Measurements from ENCODE around the gene SMPD4.
"Not testable (repeated sequence)": the region's sequence is repeated elsewhere in the genome, so short reads cannot be mapped to it uniquely, and the experiment has no call there.

Gene SMPD4

DNA sequence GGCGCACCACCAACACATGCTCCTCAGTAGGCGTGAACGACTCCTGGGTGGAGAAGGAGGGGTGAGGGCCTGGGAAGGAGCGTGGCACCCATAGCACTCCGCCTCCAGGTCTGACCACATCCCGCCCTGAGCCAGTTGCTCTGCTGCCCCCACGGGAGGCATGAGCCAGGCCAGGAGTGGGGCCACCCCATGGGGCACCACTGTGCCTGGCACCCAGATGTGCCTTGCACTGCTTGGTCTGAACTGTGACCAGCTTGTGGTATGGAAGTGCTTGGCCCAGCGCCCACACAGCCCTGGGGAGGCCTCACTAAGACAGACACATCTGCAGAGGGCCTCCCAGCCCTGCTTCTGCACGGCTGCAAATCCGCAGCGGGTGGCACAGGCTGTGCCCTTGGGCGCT, 24.0 kb downstream of the SMPD4 start:
- not testable (repeated sequence) for DNase-seq

DNA sequence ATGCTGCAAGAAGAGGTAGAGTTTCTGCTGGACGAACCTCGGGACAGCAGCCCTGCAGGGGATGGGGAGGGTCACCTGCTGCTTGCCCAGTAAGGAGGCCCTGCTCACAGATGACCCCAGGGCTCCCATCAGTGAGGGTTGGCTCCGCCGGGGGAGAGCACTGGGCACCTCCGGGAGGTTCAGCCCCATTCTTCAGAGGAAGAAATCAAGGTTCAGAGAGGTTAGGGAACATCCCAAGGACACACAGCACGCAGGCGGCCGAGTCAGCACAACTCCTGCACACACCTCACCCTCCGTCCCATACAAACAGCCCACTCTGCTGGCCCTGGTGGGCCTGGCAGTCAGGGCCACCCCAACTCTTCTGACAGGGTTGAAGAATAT, 24.8 kb downstream of the SMPD4 start:
- no peak for DNase-seq

GRCh38 chr2:130155956-130156623, 25.3 kb downstream of the SMPD4 start:
- DNase-seq = not testable (repeated sequence)

DNA sequence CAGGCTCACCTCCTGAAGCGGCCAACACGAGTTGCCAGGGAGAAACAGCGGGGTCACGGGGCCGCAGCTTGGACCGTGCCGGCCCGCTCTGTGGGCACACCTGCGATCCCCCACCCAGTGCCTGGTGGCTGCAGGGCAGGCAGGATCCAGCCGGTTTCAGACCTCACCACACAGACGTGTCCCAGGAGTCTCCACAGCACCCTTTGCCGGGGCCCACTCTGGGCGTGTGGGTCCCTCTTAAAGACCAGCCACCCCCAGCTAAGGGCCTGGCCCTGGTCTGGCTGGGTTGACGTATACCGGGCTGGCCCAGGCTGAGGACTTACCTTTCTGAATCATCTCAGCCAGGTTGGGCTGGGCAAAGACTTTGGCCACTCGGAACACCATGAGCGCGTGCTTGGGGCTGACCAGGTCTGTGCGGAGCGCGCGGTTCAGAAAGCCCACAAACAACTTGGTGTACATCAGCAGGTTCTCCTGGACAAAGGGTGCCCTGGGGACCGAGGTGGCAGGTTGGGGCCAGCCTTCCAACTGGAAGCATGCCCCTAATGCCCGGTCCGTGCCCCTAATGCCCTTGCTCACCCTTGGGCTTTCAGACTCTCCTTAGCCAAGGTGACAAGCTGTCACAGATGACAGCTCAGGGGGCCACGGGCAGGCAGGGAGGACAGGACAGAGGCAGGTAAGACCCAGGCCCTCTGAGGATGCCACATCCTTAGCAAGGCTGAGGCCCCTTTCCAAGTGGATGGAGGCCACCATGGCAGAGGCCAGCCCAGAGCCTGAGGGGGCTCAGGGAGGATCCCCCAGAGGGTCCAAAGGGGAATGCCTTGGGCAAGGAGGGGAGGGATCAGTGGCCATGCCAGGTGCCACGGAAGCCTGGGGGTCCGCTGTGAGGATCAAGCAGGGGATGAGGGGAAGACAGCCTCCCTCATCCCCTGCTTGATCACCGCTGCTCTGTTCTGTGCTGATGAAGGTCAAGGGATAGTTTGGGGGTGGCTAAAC, 26.3 kb downstream of the SMPD4 start:
- DNase-seq = no peak

DNA sequence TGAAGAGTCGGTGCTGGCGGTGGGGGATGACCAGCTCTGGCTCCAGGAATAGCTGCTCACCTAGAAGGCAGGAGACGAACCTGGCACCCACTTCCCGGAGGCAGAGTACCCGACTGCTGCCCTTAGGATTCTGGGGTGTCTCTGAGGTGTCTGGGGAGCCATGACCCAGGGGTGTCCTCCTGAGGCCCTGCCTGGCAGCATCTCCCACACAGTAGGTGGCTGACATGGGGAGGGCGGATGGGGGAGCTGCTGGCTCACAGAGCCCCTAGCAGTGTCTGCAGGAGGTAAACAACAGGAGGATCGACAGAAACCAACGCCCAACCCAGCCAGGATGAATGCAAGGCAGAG, 27.0 kb downstream of the SMPD4 start:
- DNase-seq = not testable (repeated sequence)

DNA sequence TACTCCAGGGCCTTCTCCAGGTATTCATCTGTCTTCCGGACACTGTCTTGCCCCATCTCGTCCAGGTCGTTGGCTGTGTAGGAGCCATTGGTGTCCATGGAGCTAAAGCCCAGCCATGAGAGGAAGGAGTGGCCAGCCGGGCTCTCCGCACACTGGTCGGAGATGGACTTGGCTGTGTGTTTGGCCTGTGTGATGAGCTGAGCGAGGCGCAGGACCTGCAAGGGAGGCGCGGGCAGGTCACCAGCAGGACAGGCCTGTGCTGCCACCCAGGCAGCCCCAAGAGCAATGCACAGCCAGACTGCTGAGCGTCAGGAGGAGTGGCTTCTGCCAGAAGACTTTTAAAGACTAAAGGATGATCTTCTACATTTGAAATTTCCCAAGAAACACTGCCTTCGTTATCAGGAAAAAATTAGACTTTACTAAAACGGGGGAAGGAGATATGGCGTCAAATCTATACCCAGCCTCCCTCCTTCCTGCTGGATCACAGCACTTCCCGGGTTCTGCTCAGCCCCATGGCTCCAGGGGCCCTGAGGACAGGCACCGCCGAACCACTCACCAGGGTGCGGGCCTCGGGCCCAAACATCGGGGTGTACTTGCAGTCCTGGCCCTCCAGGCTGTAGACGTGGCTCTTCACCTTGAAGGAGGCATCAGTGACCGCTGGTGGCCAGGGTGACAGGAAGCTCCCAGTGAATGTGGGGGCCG, 27.5 kb downstream of the SMPD4 start:
- DNase-seq = not testable (repeated sequence)

DNA sequence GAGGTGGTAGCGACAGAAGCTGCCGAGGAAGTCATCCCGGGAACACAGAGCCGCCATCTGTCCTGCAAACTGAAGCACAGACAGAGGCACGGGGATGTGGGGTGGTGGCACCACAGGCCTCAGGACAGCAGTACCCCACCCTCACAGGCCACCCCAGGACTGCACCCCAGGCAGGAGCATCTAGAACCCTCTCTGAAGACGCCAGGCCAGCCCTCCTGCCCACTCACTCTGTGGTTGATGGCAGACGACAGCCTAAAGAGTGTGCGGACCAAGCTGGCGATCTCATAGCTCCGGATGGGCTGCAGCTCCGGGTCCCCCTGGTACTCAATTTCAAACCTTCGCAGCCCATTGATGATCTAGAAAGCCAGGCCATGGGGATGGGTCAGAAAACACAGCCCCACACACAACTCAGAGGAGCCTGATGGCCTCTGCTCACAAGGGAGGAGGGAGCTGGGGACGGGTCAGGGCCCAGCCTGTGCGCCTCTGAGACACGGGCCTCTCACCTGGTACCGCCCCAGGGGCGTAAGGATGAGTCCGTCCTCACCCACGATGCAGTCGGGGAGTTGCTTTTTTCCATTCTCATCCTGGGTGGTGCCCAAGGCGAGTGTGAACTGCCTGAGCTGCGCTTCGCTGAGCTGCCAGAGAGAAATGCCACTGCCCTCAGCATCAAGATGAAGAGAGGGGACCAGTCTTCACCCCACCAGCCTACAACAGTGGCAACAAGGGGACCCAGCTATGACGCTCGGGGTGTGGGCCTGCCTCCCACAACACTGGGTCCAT, 28.4 kb downstream of the SMPD4 start:
- DNase-seq = no peak

- DNase-seq = not testable (repeated sequence)
Observed at GRCh38 chr2:130152136-130152815, 29.1 kb downstream of the SMPD4 start.

GRCh38 chr2:130151145-130151512, 30.3 kb downstream of the SMPD4 start:
- not testable (repeated sequence) for DNase-seq

- no peak for DNase-seq
Observed at GRCh38 chr2:130150181-130151144, 30.9 kb downstream of the SMPD4 start.

GRCh38 chr2:130148515-130148914, 32.9 kb downstream of the SMPD4 start:
- DNase-seq = not testable (repeated sequence)

GRCh38 chr2:130145006-130145414, 36.4 kb downstream of the SMPD4 start, which contains the start of gene CCDC74B:
Gene CCDC74B, minus strand, starts transcription at chr2:130145112. Its CDS starts 116 bp downstream, at chr2:130144996.
- peak; percentile 50 for DNase-seq

- DNase-seq = not testable (repeated sequence)
Observed at GRCh38 chr2:130143266-130144039, 37.9 kb downstream of the SMPD4 start.

DNA sequence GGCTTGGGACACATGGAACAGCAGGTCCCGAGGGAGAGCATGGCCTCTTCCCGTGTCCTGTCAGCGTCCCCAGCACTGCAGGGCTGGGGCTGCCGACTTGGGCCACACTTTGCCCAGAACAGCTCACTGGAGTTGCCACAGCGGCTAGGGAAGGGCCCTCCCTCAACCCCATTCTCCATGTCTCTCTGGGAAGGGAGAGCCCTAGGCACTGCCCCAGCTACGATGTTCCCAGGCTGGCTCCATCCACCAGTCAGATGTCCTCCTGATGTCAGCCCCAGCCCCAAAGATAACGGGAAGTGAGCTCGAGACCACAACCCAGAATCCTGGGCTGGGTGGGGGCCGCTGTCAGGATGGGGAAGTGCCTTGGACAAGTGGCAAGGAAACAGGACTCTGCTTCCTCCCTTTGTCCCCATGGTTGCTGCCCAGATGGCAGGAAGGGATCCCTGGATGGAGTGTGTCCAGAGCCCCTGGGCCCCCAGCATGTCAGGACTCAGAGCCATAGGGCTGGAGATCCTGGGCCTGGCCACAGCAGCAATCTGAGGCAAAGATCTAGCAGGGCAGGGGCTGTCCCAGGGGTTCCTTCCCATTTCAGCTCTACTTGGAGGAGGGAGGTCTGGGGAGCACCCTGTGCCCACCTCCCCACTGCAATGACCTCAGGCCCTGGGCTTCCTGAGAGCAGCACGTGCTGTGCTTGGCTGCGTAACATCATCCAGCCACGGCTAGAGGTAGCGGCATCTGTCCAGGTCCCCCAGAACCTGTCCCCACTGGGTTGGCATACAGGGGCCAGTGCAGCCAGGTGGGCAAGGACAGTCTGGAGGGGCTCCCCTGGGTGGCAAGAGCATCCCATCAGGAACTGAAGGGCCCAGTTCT, 38.8 kb downstream of the SMPD4 start:
- DNase-seq = not testable (repeated sequence)

DNA sequence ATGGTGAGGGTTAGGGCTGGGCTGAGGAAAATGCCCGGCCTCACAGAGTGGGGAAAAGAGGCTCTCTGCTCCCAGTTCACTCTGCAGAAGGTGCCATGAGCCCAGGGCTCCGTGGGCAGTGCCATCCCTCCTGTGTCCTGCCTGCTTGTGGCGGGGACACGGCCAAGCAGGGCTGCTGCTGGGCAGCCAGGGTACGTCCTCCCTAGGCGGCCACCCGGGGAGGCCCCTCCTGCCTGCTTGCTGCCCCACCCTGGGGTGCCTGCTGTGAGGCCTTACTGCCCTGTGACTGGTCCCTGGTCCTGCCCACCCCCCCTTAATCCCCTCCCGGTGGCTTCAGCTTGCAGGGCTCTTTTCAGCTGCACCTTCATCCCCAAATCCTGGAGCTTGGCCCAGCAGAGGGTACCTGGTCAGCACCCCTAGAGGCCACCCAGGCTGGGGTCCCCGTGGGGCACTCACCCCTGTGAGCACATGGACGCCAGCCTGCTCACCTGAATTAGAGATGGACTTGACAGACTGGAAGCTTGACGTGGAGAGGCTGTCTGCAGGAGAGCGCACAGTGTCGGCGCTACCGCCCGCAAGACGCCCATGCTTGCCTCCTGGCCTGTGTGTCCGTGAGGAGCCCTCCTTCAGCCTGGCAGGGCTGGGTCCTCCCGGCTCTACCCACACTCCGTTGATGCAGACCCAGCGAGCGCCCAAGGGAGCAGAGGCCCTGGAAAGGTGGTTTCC, 39.6 kb downstream of the SMPD4 start:
- not testable (repeated sequence) for DNase-seq

- DNase-seq = not testable (repeated sequence)
Observed at GRCh38 chr2:130141002-130141401, 40.4 kb downstream of the SMPD4 start.

GRCh38 chr2:130140516-130140915, 40.9 kb downstream of the SMPD4 start:
- DNase-seq = not testable (repeated sequence)

Measured in stimulated activated CD4-positive, alpha-beta T cell treated with anti-CD3 and anti-CD28 coated beads, Interleukin-12 subunit alpha, Interleukin-12 subunit beta, amount 100 ng/mL, for 4 hours (primary cell).